ENCODE measurements around the gene GRAPL.
A peak's percentile ranks its signal among the peaks of the same experiment; 100 is the strongest.
"Not testable (repeated sequence)": the region's sequence is repeated elsewhere in the genome, so short reads cannot be mapped to it uniquely, and the experiment has no call there.

GRAPL gene

DNA sequence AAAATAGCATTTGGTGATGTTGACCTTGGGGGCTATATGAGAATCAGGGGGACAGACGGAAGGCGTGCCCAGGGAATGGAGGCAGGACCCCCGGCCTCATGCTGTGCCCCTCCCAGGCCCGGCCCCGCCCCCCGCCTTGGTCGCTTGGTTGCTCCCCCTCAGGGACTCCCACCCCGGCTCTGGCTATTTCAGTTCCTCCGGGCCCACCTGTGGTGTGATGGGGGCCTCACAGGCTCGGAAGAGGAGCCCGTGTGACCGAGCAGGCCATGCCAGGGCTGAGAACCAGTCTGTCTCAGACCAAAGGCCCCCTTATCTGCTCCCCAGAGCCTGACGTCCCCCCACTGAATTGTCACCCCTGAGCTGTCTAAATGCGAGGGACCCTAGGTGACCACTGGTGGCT is 4.4 kb downstream of the GRAPL start:
- H3K4me3 ChIP-seq (ENCODE audit: low read depth, low read length); DNase-seq (ENCODE audit: low read depth): not testable (repeated sequence)

DNA sequence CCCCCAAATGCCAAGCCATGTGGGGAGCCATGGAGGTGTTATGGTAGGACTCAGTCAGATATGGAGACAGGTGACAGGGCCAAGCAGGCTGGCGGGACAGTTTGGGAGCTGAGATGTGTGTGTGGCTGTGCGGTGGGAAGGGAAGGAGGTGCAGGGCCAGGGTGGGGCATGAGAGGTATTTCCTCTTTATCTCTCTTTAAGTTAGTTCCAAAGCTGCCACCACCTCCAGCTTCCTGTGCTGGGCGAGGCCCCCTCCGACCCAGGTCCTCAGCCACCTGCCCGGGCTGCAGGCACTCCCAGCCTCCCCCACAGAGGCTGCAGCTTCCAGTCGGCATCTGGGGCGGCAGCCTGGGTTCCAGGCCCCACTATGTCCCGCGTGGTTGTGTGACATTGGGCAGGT is 6.4 kb downstream of the GRAPL start:
- not testable (repeated sequence) for DNase-seq (ENCODE audit: low read depth); H3K4me3 ChIP-seq (ENCODE audit: low read depth, low read length)

DNA sequence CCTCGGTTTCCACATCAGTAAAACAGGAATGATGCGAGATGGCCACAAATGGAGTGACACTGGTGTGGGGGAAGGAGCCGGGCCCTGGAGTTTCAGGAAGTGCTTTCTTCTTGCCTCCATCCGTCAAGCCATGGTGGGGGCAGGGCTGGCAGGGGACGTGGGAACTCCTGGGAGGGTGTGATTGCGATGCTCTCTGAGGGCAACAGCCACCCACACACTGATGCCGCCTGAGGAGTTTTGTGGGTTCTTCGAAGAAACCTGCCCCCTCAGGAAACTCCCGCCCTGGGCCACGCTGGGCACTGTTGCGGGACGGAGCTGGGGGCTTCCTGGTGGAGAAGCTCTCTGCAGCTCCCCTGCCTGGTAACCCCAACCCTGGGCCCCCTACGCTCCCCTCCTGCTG is 8.0 kb downstream of the GRAPL start:
- H3K4me3 ChIP-seq (ENCODE audit: low read depth, low read length); DNase-seq (ENCODE audit: low read depth): not testable (repeated sequence)

GRCh38 chr17:19136138-19136537 is 8.7 kb downstream of the GRAPL start:
- not testable (repeated sequence) for DNase-seq (ENCODE audit: low read depth); H3K4me3 ChIP-seq (ENCODE audit: low read depth, low read length)

- DNase-seq (ENCODE audit: low read depth): not testable (repeated sequence)
Observed at GRCh38 chr17:19136605-19137004, 9.2 kb downstream of the GRAPL start.

GRCh38 chr17:19137959-19138358 is 10.6 kb downstream of the GRAPL start:
- not testable (repeated sequence) for H3K4me3 ChIP-seq (ENCODE audit: low read depth, low read length); DNase-seq (ENCODE audit: low read depth)

More at GRCh38 chr17:19136605-19137004, 9.2 kb downstream of the GRAPL start:
- H3K4me3 ChIP-seq (ENCODE audit: low read depth, low read length): not testable (repeated sequence)

GRCh38 chr17:19141366-19142155 is 14.2 kb downstream of the GRAPL start:
- DNase-seq (ENCODE audit: low read depth); H3K4me3 ChIP-seq (ENCODE audit: low read depth, low read length): not testable (repeated sequence)

- TF ChIP-seq CTCF (IDR thresholded peaks at IDR 0.05; ENCODE audit: control insufficient read depth, extremely low read depth, insufficient read depth): peak; percentile 33; the same call in 1 of the 2 replicates
- DNase-seq (ENCODE audit: low read depth); H3K4me3 ChIP-seq (ENCODE audit: low read depth, low read length): not testable (repeated sequence)
Observed at GRCh38 chr17:19142419-19142818, 15.0 kb downstream of the GRAPL start.

DNA sequence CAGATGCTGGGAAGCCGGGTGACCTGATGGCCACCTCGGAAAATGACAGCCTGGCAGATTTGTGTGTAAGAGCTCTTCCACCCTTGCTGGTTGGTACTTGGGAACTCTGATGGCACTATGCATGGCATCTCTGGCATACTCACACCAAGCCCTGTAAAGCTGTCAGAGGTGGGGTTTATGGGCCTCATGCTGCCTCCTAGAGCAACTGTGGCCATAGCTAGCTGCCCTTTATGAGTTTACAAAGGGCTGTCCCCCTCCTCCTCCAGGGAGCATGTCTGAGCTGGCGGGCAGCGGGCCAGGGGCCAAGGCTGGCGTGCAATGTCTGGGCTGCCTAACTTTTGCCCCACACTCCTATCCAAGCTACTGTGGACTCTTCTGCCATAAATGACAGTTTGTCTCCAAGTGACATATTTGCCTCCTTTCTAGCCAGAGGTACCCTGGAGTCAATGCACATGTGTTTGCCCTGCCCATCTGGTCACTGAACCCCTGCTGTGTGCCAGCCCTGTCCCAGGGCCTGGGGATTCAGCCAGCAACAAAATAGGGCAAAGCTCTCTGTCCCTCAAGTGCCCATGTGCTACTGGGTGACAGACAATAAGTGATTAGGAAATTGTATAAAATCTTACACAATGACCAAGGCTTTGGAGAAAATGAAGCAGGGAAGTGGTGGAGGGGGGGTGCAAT is 15.8 kb downstream of the GRAPL start:
- not testable (repeated sequence) for H3K4me3 ChIP-seq (ENCODE audit: low read depth, low read length); DNase-seq (ENCODE audit: low read depth)

DNA sequence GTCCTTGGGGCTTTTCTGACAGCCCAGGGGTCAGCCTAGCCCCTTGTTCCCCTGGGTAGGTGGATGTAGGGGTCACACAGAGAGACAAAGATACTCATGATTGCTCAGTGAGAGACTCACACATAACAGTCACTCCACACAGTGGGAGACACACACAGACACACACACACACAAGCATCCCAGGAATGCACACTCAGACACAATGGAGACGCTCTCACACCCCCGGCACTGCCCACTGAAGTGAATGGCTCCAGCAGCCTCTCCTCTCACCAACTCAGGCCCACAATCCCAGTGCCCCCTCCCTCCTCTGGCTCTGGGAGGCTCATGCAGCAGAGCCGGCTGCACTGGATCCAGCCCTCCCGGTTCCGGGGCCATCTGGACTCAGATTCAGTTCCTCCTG is 17.0 kb downstream of the GRAPL start:
- DNase-seq (ENCODE audit: low read depth): not testable (repeated sequence)

GRCh38 chr17:19145471-19145870 is 18.1 kb downstream of the GRAPL start:
- DNase-seq (ENCODE audit: low read depth); H3K4me3 ChIP-seq (ENCODE audit: low read depth, low read length): not testable (repeated sequence)

More for the DNA sequence above, 17.0 kb downstream of the GRAPL start:
- not testable (repeated sequence) for H3K4me3 ChIP-seq (ENCODE audit: low read depth, low read length)

GRCh38 chr17:19150678-19151615 is 23.6 kb downstream of the GRAPL start:
- DNase-seq (ENCODE audit: low read depth): not testable (repeated sequence)

GRCh38 chr17:19157628-19158027 is 30.2 kb downstream of the GRAPL start:
- not testable (repeated sequence) for DNase-seq (ENCODE audit: low read depth)

More at GRCh38 chr17:19150678-19151615, 23.6 kb downstream of the GRAPL start:
- not testable (repeated sequence) for H3K4me3 ChIP-seq (ENCODE audit: low read depth, low read length)

GRCh38 chr17:19158478-19158877 is 31.1 kb downstream of the GRAPL start:
- not testable (repeated sequence) for DNase-seq (ENCODE audit: low read depth); H3K4me3 ChIP-seq (ENCODE audit: low read depth, low read length)

More at GRCh38 chr17:19157628-19158027, 30.2 kb downstream of the GRAPL start:
- H3K4me3 ChIP-seq (ENCODE audit: low read depth, low read length): not testable (repeated sequence)

- not testable (repeated sequence) for DNase-seq (ENCODE audit: low read depth); H3K4me3 ChIP-seq (ENCODE audit: low read depth, low read length)
Observed at GRCh38 chr17:19158938-19159337, 31.5 kb downstream of the GRAPL start.

GRCh38 chr17:19161308-19162107 is 34.1 kb downstream of the GRAPL start:
- H3K4me3 ChIP-seq (ENCODE audit: low read depth, low read length); DNase-seq (ENCODE audit: low read depth): not testable (repeated sequence)
